Sigmoid colon (tissue), 7 donors: Measurements from ENCODE around the gene SLC7A6. TPM values are rescaled to one million over a fixed set of nuclear protein-coding genes. Genes with fewer than 3 reads are reported as not detected.
A peak's percentile ranks its signal among the peaks of the same experiment; 100 is the strongest.

Experiments
- DNase-seq: peaks from one replicate; pipeline ENCODE4 v3.0.0-alpha.2; 2019
- H3K27ac ChIP-seq, 4 donors: fragments of 200-600 bp; sonication (generic); one replicate each; pipeline ENCODE4 v1.5.1; 2016 to 2019; ENCODE audit warnings: mild to moderate bottlenecking in 1 of 4
- H3K27me3 ChIP-seq, 3 donors: fragments of 200-600 bp; sonication (generic); one replicate each; pipeline ENCODE4 v1.5.1; 2019; ENCODE audit warnings: mild to moderate bottlenecking in 1 of 3
- H3K36me3 ChIP-seq, 4 donors: fragments of 200-600 bp; sonication (generic); one replicate each; pipeline ENCODE4 v1.5.1; 2016 to 2019
- H3K4me1 ChIP-seq, 4 donors: fragments of 200-600 bp; sonication (generic); one replicate each; pipeline ENCODE4 v1.5.1; 2017 to 2019
- H3K4me3 ChIP-seq, 4 donors: fragments of 200-600 bp; sonication (generic); one replicate each; pipeline ENCODE4 v1.5.1; 2017 to 2019; ENCODE audit warnings: mild to moderate bottlenecking in 2 of 4, moderate library complexity in 1 of 4
- H3K9me3 ChIP-seq, 4 donors: fragments of 200-600 bp in 3 of 4; sonication (generic) in 3 of 4; one replicate each; pipeline versions ENCODE4 v1.5.1 to v1.6.1; 2013 to 2019
- EP300 ChIP-seq, 4 donors: sonication (generic); formaldehyde crosslinking; IDR thresholded peaks; one replicate each; pipeline ENCODE4 v1.6.1; 2017; ENCODE audit warnings: antibody characterized with exemption in 4 of 4
- POLR2A ChIP-seq, 2 donors: fragments of 450-650 bp; IDR thresholded peaks; one replicate each; pipeline ENCODE4 v1.6.1; 2016; ENCODE audit warnings: antibody characterized with exemption in 2 of 2, mild to moderate bottlenecking in 2 of 2, moderate library complexity in 2 of 2
- POLR2AphosphoS5 ChIP-seq, 4 donors: sonication (generic); formaldehyde crosslinking; IDR thresholded peaks; one replicate each; pipeline ENCODE4 v1.6.1; 2017; ENCODE audit warnings: antibody characterized with exemption in 4 of 4
- WGBS, 2 donors: extraction: QIAGEN DNeasy Blood & Tissue Kit; methylation state at CpG; one replicate each; pipeline ENCODE4 v1.1.7; 2013; 5-methylcytosine and 5-hydroxymethylcytosine counted together
- intact Hi-C: fragments of 100-400 bp; cut with DNase I; formaldehyde crosslinking; loops from one replicate; pipeline ENCODE4 v1.15.1; 2023
- polyA plus RNA-seq, 3 donors: library from polyadenylated mRNA; stranded (reverse); fragments of 200-250 nt; gene quantifications; one replicate each; pipeline ENCODE4 v1.2.3, GENCODE V29; 2013
- total RNA-seq, 4 donors: library from RNA; depleted of rRNA; stranded (reverse); fragments of >200 nt; gene quantifications; one replicate each; pipeline ENCODE4 v1.1.0, GENCODE V29; 2016
- TF ChIP-seq, protein P1 (sequence below), 4 experiments: fragments of 450-650 bp in 3 of 4; fragments of 200-600 bp in 1 of 4; IDR thresholded peaks; one replicate each; pipeline ENCODE4 v1.5.1; 2016 to 2019; ENCODE audit warnings: antibody characterized with exemption in 4 of 4, mild to moderate bottlenecking in 3 of 4, moderate library complexity in 2 of 4
- donor health status: healthy with polysubstance abuse.
- donor health status: Bipolar disorder and iron deficiency.
- donor health status: healthy.

SLC7A6 gene
- total and polyA plus RNA-seq, 7 donors: 1.8 to 40.7 (median 26.8) TPM

DNA sequence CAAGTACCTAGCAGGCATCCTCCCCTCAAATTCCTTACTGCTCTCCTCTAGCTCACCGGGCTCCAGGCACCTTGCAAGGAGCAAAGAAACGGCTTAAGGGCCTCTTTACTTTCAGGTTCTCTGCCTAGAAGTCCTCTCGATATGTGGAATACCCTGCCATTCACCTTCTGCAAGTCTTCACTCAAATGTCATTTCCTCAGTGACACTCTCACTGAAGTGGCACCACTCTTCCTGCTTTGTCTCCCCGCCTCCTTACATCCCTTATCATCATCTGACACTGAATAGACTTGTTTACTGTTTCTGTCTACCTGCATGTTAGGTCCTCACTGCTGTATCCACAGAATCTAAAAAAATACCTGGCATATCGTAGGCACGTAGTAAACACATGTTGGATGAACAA is 45.5 kb downstream of the SLC7A6 start:
- no peaks in the 10 kb centered on the region for H3K27me3 ChIP-seq
- 26 to 37% methylated on average over 6 of the region's 6 CpGs for WGBS, 2 donors
- intact Hi-C loops: loop anchor here (5.0 kb wide), 1 partner anchor 47 kb away; the partner anchor contains the start of gene SLC7A6
- H3K9me3 ChIP-seq: no peaks in the 10 kb centered on the region
- peak overlapping the region; percentile 67 to 88 (median 73) for H3K4me3 ChIP-seq
- DNase-seq: peak; percentile 9
- H3K27ac ChIP-seq: peak overlapping the region in 2 of 4 donors; percentile 79
- peaks cover 0 to 40% (median 3%) of the 10 kb centered on the region in 4 donors for H3K36me3 ChIP-seq
- peaks cover 0 to 32% (median 26%) of the 10 kb centered on the region in 4 donors for H3K4me1 ChIP-seq
- no peak for TF ChIP-seq POLR2AphosphoS5 (IDR thresholded peaks at IDR 0.05)
- no peak for TF ChIP-seq POLR2A (IDR thresholded peaks at IDR 0.05)
- TF ChIP-seq, protein P1, sequence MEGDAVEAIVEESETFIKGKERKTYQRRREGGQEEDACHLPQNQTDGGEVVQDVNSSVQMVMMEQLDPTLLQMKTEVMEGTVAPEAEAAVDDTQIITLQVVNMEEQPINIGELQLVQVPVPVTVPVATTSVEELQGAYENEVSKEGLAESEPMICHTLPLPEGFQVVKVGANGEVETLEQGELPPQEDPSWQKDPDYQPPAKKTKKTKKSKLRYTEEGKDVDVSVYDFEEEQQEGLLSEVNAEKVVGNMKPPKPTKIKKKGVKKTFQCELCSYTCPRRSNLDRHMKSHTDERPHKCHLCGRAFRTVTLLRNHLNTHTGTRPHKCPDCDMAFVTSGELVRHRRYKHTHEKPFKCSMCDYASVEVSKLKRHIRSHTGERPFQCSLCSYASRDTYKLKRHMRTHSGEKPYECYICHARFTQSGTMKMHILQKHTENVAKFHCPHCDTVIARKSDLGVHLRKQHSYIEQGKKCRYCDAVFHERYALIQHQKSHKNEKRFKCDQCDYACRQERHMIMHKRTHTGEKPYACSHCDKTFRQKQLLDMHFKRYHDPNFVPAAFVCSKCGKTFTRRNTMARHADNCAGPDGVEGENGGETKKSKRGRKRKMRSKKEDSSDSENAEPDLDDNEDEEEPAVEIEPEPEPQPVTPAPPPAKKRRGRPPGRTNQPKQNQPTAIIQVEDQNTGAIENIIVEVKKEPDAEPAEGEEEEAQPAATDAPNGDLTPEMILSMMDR (IDR thresholded peaks at IDR 0.05): no peak
- TF ChIP-seq EP300 (IDR thresholded peaks at IDR 0.05): no peak

DNA sequence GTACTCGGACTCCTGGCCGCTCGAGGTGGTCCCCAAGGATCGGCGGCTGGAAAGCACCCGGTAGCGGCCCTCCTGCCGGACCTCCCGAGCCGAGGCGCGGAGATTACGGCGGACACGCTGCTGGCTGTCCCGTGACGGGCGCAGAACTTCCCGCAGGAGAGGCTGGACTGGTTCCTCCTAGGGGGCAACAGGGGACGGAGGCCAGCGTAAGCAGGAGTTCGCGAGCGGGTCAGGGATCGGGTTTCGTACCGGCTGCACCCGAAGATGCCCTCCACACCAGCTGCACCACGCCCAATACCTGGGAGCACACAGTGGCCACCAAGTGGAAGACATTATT is 46.1 kb downstream of the SLC7A6 start:
- TF ChIP-seq, protein P1 (IDR thresholded peaks at IDR 0.05): no peak
- TF ChIP-seq POLR2AphosphoS5 (IDR thresholded peaks at IDR 0.05): no peak
- TF ChIP-seq EP300 (IDR thresholded peaks at IDR 0.05): no peak
- TF ChIP-seq POLR2A (IDR thresholded peaks at IDR 0.05): no peak
- peak overlapping the region; percentile 79 to 84 (median 80) for H3K27ac ChIP-seq
- 0 to 1% methylated on average over 29 of the region's 29 CpGs for WGBS, 2 donors
- H3K27me3 ChIP-seq: no peaks in the 10 kb centered on the region
- peaks cover 0 to 39% (median 0%) of the 10 kb centered on the region in 4 donors for H3K36me3 ChIP-seq
- no peaks in the 10 kb centered on the region for H3K9me3 ChIP-seq
- DNase-seq: no peak
- intact Hi-C loops: loop anchor here (5.0 kb wide), 1 partner anchor 48 kb away; the partner anchor contains the start of gene SLC7A6
- H3K4me3 ChIP-seq: peak overlapping the region; percentile 67 to 88 (median 73)
- peaks cover 0 to 32% (median 26%) of the 10 kb centered on the region in 4 donors for H3K4me1 ChIP-seq

DNA sequence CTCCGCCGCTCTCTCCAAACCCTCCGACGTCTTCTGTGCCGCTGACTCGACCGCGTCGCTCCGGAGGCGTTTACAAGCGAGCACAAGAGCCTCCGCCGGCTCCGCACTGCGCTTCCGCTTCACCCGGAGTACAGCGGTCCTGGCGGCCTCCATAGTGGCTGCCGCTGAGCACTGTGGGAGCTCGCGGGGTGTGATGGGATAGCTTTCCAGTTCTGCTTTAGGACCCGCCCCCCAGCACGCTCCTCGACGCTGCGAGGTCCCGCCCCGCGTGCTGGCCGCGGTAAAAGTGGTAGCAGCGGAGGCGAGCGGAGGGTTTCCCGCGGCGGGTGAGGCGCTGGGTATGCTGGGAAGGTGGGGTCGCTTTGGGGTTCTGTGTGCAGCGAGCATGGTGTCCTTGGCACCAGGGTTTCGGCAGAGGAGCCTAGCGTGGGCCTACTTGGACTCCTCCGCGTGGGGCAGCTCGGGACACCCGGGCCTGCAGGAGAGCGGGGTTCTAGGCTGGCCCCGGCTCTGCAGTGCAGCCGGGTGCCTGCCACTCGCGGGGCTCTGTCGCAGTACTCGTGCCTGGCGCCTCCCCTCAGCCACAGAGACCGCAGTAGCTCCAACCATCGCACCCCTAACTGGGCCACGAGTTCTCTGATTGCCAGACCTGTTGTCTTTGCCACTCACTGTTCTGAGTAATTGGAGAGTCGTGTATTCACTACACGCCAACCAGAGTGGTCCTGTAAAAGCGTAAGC is 46.6 kb downstream of the SLC7A6 start, which contains the start of the genes PRMT7 and SLC7A6OS:
TSS of gene PRMT7 (plus strand) at position 246 of the 738 bp plus-strand sequence. CDS start 4,961 bp downstream, outside the sequence.
TSS of gene SLC7A6OS (minus strand) at position 173 of the 738 bp plus-strand sequence. CDS start at position 153, 20 bp downstream.
- peak; percentile 93 for DNase-seq
- H3K27ac ChIP-seq: peak within 1 kb of the TSS; percentile 79 to 84 (median 80)
- peak within 1 kb of the TSS; percentile 67 to 88 (median 73) for H3K4me3 ChIP-seq
- H3K9me3 ChIP-seq: no peaks in the 10 kb centered on the region
- peaks cover 2 to 39% (median 2%) of the 10 kb centered on the region in 4 donors for H3K36me3 ChIP-seq
- H3K27me3 ChIP-seq: no peaks in the 10 kb centered on the region
- intact Hi-C loops: loop anchor here (5.0 kb wide), 1 partner anchor 49 kb away; the partner anchor contains the start of gene SLC7A6
- TF ChIP-seq, protein P1 (IDR thresholded peaks at IDR 0.05): peak in 1 of 4 experiments; percentile 21
- TF ChIP-seq POLR2AphosphoS5 (IDR thresholded peaks at IDR 0.05) (peak; percentile 81 to 94 (median 92)), POLR2A (IDR thresholded peaks at IDR 0.05) (peak; percentile 73 to 82), EP300 (IDR thresholded peaks at IDR 0.05) (peak in 1 of 4 donors; percentile 30)
- whole genome bisulfite sequencing, 2 donors: 0 to 1% methylated on average over 62 of the region's 62 CpGs
- H3K4me1 ChIP-seq: peaks cover 0 to 32% (median 26%) of the 10 kb centered on the region in 4 donors

DNA sequence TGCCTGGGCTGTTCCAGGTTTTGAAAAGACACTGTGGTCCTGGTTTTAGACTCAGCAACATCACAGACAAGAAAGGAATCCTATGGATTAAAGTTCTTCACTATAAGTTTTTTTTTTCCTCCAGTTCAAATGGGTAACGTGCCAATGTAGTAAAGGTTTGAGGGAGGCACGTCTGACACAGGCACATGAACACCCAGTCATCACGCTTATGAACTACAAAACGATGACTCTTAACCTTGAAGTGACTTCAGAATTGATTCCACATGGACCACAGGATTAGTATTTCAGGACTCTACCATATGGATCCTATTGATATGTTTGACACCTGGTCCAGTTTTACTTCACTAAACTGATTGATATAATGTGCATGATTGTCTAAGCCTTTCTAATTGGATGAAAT is 48.8 kb downstream of the SLC7A6 start:
- WGBS, 2 donors: 90% methylated on average over 4 of the region's 4 CpGs
- H3K27me3 ChIP-seq: no peaks in the 10 kb centered on the region
- H3K27ac ChIP-seq: no peak overlapping the region
- H3K9me3 ChIP-seq: no peaks in the 10 kb centered on the region
- H3K4me1 ChIP-seq: peaks cover 0 to 32% (median 26%) of the 10 kb centered on the region in 4 donors
- TF ChIP-seq POLR2AphosphoS5 (IDR thresholded peaks at IDR 0.05) (no peak), POLR2A (IDR thresholded peaks at IDR 0.05) (no peak), EP300 (IDR thresholded peaks at IDR 0.05) (no peak)
- TF ChIP-seq, protein P1 (IDR thresholded peaks at IDR 0.05): no peak
- no peak for DNase-seq
- H3K4me3 ChIP-seq: no peak overlapping the region
- intact Hi-C loops: loop anchor here (5.0 kb wide), 1 partner anchor 51 kb away; the partner anchor contains the start of gene SLC7A6
- H3K36me3 ChIP-seq: peaks cover 4 to 37% (median 11%) of the 10 kb centered on the region in 4 donors
